GM10266 (cell line): ENCODE results near the gene LCN6.

ENCODE experiments used
- DNase-seq: peaks from one replicate; pipeline ENCODE4 v3.0.0; 2012; ENCODE audit errors: extremely low spot score
- TF ChIP-seq, protein P1 (sequence below): IDR thresholded peaks from 2 replicates; pipeline ENCODE4 v1.5.1; 2012; ENCODE audit warnings: mild to moderate bottlenecking, low read depth; ENCODE audit not compliant: control insufficient read depth, insufficient read depth; ENCODE audit errors: missing control alignments

Gene LCN6

DNA sequence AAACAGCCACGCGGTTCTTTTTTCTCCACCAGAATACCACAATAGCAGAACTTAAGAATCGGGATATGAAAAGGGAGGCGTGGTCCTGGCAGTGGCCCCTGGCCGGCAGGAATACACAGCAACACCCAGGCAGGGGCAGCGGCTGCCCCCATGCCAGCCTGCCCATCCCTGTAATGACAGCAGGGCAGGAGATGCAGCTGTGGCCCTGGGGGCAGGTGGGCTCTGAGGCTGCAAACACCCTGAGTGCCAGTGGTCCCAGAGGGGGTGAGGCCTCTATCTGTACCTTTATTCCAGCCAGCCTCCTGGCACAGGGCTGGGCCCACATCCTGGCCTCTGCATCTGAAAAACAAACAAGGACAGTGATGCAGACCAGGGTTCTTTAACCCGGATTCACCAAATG lies 23.6 kb downstream of the LCN6 start:
- DNase-seq = no peak
- TF ChIP-seq, protein P1, sequence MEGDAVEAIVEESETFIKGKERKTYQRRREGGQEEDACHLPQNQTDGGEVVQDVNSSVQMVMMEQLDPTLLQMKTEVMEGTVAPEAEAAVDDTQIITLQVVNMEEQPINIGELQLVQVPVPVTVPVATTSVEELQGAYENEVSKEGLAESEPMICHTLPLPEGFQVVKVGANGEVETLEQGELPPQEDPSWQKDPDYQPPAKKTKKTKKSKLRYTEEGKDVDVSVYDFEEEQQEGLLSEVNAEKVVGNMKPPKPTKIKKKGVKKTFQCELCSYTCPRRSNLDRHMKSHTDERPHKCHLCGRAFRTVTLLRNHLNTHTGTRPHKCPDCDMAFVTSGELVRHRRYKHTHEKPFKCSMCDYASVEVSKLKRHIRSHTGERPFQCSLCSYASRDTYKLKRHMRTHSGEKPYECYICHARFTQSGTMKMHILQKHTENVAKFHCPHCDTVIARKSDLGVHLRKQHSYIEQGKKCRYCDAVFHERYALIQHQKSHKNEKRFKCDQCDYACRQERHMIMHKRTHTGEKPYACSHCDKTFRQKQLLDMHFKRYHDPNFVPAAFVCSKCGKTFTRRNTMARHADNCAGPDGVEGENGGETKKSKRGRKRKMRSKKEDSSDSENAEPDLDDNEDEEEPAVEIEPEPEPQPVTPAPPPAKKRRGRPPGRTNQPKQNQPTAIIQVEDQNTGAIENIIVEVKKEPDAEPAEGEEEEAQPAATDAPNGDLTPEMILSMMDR = no peak

DNA sequence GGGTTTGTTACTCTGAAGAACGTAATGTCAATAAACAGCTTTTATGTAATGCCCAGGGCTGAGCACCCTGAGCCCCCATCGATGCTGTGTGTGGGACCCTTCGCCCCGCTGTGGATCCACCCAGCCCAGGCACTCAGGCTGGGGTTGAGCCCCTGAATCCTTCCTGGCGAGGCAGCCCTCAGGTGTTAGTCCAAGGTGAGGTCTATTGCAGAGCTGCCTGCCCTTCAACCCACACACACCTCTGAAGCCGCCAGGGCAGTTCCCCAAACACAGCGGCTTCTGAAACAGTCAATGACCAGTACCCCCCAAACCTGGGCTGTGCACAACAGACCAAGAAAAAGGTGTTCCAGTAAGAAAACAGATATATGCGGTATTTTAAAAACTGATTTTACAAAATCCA lies 24.3 kb downstream of the LCN6 start:
- TF ChIP-seq, protein P1 = no peak
- DNase-seq = no peak

DNA sequence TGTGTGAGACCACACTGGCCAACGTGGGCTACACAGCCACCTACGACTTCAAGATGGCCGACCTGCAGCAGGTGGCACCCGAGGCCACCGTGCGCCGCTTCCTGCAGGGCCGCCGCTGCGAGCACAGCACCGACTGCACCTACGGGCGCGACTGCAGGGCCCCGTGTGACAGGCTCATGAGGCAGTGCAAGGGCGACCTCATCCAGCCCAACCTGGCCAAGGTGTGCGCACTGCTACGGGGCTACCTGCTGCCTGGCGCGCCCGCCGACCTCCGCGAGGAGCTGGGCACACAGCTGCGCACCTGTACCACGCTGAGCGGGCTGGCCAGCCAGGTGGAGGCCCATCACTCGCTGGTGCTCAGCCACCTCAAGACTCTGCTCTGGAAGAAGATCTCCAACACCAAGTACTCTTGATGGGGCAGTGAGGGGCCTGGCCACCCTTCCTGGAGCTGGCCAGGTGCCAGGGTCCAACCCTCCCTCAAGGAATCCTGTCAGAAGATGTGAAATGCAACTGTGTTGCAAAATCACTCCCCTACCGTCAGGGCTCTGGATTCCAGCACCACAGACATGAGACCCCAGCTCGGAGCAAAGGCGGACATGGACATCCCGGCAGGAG lies 24.9 kb downstream of the LCN6 start:
- no peak for DNase-seq
- TF ChIP-seq, protein P1 = no peak

DNA sequence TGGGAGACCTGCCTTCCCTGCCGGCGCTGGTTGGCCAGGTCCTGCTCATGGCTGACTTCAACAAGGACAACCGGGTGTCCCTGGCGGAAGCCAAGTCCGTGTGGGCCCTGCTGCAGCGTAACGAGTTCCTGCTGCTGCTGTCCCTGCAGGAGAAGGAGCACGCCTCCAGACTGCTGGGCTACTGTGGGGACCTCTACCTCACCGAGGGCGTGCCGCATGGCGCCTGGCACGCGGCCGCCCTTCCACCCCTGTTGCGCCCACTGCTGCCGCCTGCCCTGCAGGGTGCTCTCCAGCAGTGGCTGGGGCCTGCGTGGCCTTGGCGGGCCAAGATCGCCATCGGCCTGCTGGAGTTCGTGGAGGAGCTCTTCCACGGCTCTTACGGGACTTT lies 25.4 kb downstream of the LCN6 start:
- DNase-seq = no peak
- TF ChIP-seq, protein P1 = no peak

DNA sequence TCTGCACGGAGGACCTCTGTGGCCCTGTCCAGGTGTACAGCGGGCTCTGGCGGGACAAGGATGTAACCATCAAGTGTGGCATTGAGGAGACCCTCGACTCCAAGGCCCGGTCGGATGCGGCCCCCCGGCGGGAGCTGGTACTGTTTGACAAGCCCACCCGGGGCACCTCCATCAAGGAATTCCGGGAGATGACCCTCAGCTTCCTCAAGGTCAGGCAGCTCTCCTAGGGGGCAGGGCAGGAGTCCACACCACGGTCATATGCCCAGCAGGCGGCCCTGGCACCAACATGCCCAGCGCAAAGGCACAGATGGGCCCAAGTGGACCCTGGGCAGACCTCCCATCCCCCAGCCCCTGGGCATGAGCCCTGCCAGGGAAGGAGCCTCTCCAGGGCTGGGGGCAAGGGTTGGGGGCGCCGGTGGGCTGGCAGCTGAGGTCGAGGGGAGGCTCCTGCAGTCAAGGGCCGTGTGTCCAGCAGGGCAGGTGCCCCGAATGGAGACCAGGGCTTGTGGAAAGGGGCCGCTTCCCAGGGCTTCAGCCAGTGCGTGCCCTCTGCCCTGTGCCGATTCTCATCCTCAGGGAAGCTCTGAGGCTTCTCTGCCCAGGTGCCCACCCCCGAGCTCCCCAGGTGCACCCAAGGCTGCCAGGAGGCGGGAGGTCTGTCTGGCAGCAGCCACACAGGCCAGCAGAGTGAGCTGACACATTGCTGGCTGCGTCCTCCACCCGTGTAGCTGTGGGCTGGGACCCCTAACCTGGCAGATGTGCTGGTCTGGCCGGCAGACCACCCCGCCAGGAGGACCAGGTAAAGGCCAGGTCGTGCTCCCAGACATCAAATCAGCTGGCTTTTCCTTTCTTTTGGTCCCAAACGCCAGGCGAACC lies 26.0 kb downstream of the LCN6 start:
- TF ChIP-seq, protein P1 = no peak
- DNase-seq = no peak

DNA sequence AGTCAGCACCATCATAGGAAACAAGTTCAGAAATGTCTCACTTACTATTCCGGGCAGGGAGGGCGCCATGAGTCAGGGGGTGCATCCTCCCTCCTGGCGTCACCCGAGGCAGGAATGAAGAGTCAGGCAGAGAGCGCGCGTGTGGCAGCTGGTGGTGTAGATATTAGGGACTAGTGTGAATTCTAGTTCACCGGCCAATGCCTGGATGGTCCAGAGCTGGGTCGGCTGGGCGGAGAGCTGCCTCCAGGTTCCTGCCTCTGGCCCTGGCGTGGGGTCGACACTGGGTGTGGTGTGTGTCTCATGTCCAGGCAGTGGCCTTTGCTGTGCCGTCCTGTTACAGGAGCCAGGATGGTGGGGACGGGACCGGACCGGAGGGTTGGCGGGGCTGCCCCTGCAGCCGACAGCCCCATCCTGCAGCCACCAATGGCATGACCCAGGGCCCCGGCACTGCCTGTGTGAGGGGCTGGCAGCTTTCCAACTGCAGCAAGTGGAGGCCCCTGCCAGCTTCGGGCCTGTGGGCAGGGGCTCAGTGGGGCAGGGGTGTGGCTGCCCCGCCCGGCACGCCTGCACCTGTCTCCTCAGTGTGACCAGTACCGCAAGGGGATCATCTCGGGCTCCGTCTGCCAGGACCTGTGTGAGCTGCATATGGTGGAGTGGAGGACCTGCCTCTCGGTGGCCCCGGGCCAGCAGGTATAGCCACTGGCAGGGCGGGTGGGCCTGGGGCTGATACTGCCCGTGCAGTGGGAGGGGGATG lies 26.8 kb downstream of the LCN6 start:
- DNase-seq = no peak
- TF ChIP-seq, protein P1 = no peak

DNA sequence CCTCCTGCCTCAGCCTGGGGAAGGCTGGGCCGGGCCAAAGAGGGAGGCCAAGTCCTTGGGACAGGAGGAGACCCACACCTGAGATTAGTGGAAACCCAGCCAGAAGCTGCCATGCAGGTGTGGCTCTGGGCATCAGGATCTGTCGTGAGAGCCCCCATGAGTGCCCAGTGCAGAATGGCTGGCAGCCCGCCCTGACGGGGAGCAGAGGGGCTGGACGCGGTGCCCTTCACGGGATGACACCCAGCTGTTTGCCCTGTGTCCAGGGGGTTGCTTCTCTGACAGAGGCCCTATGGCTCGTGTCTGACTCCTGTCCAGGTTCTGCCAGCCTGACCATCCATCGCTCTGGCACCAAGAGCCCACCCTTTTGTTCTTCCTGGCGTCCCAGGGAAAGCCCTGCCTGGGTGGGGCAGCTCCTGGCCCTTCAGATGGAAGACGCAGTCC lies 27.4 kb downstream of the LCN6 start:
- no peak for DNase-seq
- TF ChIP-seq, protein P1 = no peak
